ENCODE measurements around the gene TTC31.

TTC31 gene

GRCh38 chr2:74488643-74489481 lies 6.0 kb downstream of the TTC31 start:
- Mint-ChIP-seq H3K4me1 (peaks cover 8% of the 10 kb centered on the region), H3K4me3 (no peak overlapping the region), H3K9me3 (no peaks in the 10 kb centered on the region), H3K27ac (no peak overlapping the region), H3K36me3 (peaks cover 40% of the 10 kb centered on the region), H3K27me3 (no peaks in the 10 kb centered on the region)
- ATAC-seq (ENCODE audit: low read depth) = no peak
- DNase-seq (ENCODE audit: low spot score in 2 of 2) = no peak

DNA sequence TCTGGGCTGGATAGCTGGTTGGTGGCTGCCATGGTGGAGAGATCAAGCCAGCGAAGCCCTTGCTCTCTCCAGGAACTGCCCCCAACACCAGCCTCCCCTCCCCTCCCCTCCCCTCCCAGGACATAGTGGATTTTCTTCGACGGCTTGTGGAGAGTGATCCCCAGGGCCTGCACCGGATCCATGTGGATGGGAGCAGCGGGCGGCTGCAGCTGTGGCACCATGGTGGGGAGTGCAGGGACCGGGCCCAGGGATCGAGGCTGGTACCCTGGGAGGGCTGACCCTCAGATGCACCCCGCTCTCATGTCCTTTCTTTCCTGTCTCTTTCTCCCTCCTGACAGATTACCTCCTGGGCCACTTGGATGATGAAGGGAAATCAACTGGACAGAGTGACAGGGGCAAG lies 7.0 kb downstream of the TTC31 start:
- Mint-ChIP-seq H3K27me3 (no peaks in the 10 kb centered on the region), H3K9me3 (no peaks in the 10 kb centered on the region), H3K36me3 (peaks cover 46% of the 10 kb centered on the region), H3K4me3 (no peak overlapping the region), H3K27ac (no peak overlapping the region), H3K4me1 (peaks cover 8% of the 10 kb centered on the region)
- DNase-seq (ENCODE audit: low spot score in 2 of 2) (no peak), ATAC-seq (ENCODE audit: low read depth) (no peak)

DNA sequence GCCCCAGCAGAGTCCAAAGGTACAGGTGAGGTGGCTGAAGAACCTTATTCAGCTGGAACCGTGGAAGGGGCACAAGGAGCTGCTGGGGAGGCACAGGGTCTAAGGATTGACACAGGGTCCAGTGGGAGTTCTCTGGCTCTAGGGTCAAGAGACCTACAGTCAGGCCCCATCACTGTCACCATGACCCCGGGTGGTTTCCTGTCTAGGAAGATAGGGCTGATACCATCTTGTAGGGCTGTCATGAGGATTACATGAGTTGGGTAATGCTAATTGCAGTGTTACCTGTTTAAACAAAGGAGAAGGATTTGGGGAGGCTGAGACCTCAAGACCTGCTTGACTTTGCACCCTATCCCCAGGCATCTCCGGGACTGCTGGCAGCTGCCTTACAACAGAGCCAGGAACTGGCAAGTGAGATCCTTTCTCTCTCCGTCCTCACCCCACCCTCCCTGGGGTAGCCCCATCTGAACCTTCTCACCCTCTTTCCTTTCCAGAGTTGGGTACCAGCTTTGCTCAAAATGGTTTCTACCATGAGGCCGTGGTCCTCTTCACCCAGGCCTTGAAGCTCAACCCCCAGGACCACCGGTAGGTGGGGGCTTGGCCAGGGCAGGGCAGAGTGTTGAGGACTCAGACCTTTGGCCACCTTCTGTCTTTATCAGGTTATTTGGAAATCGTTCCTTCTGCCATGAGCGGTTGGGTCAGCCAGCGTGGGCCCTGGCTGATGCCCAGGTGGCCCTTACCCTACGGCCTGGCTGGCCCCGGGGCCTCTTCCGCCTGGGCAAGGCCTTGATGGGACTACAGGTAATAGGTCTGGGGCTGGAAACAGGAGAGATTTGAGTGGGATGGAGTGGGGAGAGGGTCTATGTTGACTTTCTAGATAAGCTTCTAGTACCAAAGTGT lies 9.0 kb downstream of the TTC31 start:
- ATAC-seq (ENCODE audit: low read depth) (no peak), DNase-seq (ENCODE audit: low spot score in 2 of 2) (no peak)
- no peak overlapping the region for H3K27ac Mint-ChIP-seq
- no peaks in the 10 kb centered on the region for H3K9me3 Mint-ChIP-seq
- no peaks in the 10 kb centered on the region for H3K27me3 Mint-ChIP-seq
- peaks cover 3% of the 10 kb centered on the region for H3K4me1 Mint-ChIP-seq
- H3K4me3 Mint-ChIP-seq = no peak overlapping the region
- H3K36me3 Mint-ChIP-seq = peaks cover 40% of the 10 kb centered on the region

GRCh38 chr2:74493546-74493945 lies 10.7 kb downstream of the TTC31 start:
- H3K4me1 Mint-ChIP-seq = peaks cover 6% of the 10 kb centered on the region
- ATAC-seq (ENCODE audit: low read depth) = no peak
- H3K36me3 Mint-ChIP-seq = peaks cover 39% of the 10 kb centered on the region
- no peak overlapping the region for H3K4me3 Mint-ChIP-seq
- peak overlapping the region; percentile 56 for H3K27ac Mint-ChIP-seq
- no peaks in the 10 kb centered on the region for H3K9me3 Mint-ChIP-seq
- peaks cover 3% of the 10 kb centered on the region for H3K27me3 Mint-ChIP-seq
- no peak for DNase-seq (ENCODE audit: low spot score in 2 of 2)

DNA sequence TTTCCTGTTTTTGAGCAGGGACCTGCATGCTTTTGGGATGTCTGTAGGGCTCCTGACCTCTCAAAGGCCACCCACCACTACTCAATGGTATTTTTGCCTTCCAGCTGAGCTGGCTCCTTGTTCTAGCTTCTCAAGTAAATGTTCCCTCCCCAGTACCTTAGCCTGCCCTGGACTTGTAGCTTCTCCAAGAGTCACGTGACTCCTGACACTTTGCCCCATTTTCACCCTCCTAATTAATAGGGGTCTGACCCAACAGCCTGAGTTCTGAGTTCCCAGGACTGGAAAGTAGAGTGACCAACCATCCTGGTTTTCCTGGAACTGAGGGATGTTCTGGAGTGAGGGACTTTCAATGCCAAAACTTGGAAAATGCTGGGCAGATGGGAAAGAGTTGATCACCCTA lies 12.6 kb downstream of the TTC31 start:
- Mint-ChIP-seq H3K4me1 (peaks cover 10% of the 10 kb centered on the region), H3K36me3 (peaks cover 28% of the 10 kb centered on the region), H3K27me3 (peaks cover 12% of the 10 kb centered on the region), H3K4me3 (no peak overlapping the region), H3K9me3 (no peaks in the 10 kb centered on the region), H3K27ac (no peak overlapping the region)
- ATAC-seq (ENCODE audit: low read depth) (no peak), DNase-seq (ENCODE audit: low spot score in 2 of 2) (no peak)

DNA sequence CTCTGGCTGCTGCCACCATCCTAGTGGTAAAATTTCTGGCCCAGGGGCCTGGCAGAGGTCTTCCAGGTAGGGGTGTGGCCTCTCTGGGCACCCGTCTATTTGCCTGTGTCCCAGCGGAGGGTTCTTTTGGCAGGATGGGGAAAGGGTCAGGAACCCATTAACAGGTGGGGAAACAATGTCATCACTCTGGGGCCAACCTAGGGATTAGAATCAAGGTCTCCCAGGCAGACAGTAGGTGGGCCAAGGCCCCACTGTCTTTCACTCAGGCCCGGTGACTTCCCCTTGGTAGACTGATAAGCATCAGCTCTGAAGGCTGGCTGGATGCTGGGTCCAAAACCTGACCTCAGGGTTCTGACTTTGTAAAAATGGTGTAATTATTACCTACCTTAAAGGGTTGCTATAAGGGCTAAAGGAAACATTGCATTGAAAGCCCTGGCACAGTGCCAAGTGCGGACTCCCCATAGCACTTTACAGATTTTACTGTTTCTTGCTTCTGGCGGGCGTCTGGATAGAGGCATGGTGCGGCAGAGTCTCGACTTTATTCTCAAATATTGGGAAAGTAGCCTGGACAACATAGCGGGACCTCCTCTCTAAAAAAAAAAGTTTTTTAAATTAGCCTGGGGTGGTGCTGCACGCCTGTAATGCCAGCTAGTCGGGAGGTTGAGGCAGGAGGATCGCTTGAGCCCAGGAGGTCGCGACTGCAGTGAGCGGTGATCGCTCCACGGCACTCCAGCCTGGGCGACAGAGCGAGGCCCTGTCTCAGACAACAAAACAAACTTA lies 14.3 kb downstream of the TTC31 start:
- Mint-ChIP-seq H3K27me3 (peaks cover 17% of the 10 kb centered on the region), H3K36me3 (peaks cover 17% of the 10 kb centered on the region), H3K4me3 (peak overlapping the region; percentile 82), H3K9me3 (no peaks in the 10 kb centered on the region), H3K4me1 (peaks cover 13% of the 10 kb centered on the region), H3K27ac (no peak overlapping the region)
- DNase-seq (ENCODE audit: low spot score in 2 of 2) = no peak
- no peak for ATAC-seq (ENCODE audit: low read depth)

DNA sequence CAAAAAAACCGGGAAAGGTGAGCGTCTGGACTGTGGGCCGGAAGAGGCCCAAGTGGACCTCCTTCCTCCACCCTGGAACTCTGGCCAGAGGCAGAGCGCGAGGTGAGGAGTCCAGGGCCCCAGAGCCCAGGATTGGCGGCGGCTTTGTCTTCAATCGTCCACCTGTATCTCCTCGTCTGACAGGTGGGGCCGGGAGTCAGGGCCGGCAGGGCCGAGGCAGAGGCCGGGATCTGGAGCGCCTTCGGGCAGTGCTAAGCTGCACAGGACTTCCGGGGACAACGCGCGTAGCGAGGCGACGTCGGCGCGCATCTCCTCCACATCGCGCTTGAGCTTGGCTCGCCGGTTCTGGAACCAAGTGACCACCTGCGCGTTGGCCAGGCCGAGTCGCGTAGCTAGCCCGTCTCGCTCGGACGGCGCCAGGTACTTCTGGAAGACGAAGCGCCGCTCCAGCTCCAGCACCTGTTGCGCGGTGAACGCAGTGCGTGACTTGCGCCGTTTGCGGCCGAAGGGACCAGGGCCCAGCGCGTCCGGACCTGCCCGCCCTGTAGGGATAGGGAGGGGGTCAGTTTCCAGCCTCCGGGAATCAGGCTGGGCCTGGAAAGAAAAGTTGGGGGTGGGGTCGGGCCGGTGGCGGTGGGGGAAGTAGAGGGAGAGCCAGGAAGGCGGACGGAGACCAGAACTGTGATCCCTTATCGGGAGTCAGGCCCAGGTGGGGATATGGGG lies 15.1 kb downstream of the TTC31 start:
- Mint-ChIP-seq H3K4me3 (peak overlapping the region; percentile 82), H3K4me1 (peaks cover 13% of the 10 kb centered on the region), H3K27ac (peak overlapping the region; percentile 17), H3K36me3 (peaks cover 12% of the 10 kb centered on the region), H3K9me3 (no peaks in the 10 kb centered on the region), H3K27me3 (peaks cover 19% of the 10 kb centered on the region)
- DNase-seq (ENCODE audit: low spot score in 2 of 2) (no peak), ATAC-seq (ENCODE audit: low read depth) (peak; percentile 28)

DNA sequence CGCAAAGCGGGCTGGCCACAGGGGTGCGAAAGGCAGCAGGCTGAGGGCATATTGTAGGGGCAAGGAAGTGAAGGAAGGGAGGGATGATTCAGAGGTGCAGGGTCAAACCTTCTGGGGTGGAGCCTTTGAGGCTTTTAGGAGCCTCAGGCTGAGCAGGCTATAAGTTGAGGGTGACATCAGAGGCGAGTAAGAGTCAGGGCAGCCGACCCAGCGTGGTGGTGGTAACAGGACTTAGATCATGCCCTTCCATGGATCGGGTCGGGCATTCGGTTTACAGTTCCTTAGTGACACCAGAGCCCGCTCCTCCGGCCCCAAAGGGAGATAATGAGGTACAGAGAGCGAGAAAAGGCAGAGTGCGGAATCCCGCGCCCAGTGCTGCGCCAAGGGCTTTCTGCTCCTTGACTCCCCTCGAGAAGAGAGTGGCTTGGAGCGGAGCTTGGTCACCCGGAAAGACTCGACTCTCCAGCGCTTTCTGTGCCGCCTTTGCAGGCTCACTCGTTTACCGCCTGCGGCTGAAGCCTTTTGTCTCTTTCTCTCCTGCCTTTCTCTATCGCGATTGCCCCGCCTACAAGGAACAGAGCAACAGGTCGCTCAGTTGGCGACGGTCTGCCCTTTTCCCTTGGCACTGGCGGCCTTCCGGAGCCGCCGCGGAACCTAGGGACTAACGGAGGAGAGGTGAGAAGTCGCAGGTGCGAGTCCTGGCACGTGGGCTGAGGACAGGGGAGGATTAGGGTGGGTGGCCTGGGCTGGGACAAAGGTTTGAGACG lies 15.8 kb downstream of the TTC31 start:
- Mint-ChIP-seq H3K9me3 (no peaks in the 10 kb centered on the region), H3K4me1 (peaks cover 13% of the 10 kb centered on the region), H3K4me3 (peak overlapping the region; percentile 82), H3K27ac (peak overlapping the region; percentile 17), H3K27me3 (peaks cover 19% of the 10 kb centered on the region), H3K36me3 (peaks cover 8% of the 10 kb centered on the region)
- ATAC-seq (ENCODE audit: low read depth) = peak; percentile 26
- peak; percentile 16 to 29 for DNase-seq (ENCODE audit: low spot score in 2 of 2)

- peaks cover 22% of the 10 kb centered on the region for H3K27me3 Mint-ChIP-seq
- peak; percentile 34 for ATAC-seq (ENCODE audit: low read depth)
- peaks cover 2% of the 10 kb centered on the region for H3K36me3 Mint-ChIP-seq
- peak within 1 kb of the TSS; percentile 17 for H3K27ac Mint-ChIP-seq
- H3K4me3 Mint-ChIP-seq = peak within 1 kb of the TSS; percentile 82
- no peaks in the 10 kb centered on the region for H3K9me3 Mint-ChIP-seq
- H3K4me1 Mint-ChIP-seq = peaks cover 16% of the 10 kb centered on the region
- peak in 1 of 2 donors; percentile 40 for DNase-seq (ENCODE audit: low spot score in 2 of 2)
Measured at GRCh38 chr2:74499267-74499939, 16.5 kb downstream of the TTC31 start, which contains the start of gene LBX2. LBX2 (minus strand) TSS chr2:74499603; CDS start chr2:74499537, 66 bp downstream.

- Mint-ChIP-seq H3K9me3 (no peaks in the 10 kb centered on the region), H3K27ac (no peak overlapping the region), H3K4me3 (no peak overlapping the region), H3K27me3 (peaks cover 22% of the 10 kb centered on the region), H3K36me3 (peaks cover 8% of the 10 kb centered on the region), H3K4me1 (peaks cover 20% of the 10 kb centered on the region)
- no peak for DNase-seq (ENCODE audit: low spot score in 2 of 2)
- no peak for ATAC-seq (ENCODE audit: low read depth)
Measured at GRCh38 chr2:74499940-74500577, 17.2 kb downstream of the TTC31 start.

DNA sequence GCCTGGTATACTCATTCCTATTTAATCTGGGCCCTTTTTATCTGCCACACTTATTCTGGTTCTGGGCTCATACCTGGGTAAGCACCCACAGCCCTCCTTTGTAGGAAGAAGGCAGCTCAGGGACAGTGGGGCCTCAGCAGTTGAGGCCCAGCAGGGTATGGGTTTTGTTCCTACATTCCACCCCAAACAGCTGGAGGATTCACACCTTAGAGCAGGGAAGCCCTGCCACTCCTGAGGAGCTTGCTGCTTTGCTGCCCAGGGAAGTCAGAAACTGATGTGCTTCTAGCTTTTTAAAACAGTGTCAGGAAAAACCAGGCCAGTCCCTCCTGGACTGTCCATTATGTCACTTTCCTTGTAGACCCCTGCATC lies 17.7 kb downstream of the TTC31 start:
- ATAC-seq (ENCODE audit: low read depth) (no peak), DNase-seq (ENCODE audit: low spot score in 2 of 2) (no peak)
- Mint-ChIP-seq H3K4me1 (peaks cover 22% of the 10 kb centered on the region), H3K36me3 (peaks cover 13% of the 10 kb centered on the region), H3K27ac (no peak overlapping the region), H3K4me3 (no peak overlapping the region), H3K9me3 (no peaks in the 10 kb centered on the region), H3K27me3 (peaks cover 22% of the 10 kb centered on the region)

All from memory B cell (primary cell).